Kidney (tissue), 14 donors: Measurements from ENCODE around the gene EGFL8. TPM values are rescaled to one million over a fixed set of nuclear protein-coding genes. Genes with fewer than 3 reads are reported as not detected.
A peak's percentile ranks its signal among the peaks of the same experiment; 100 is the strongest.

Experiments
- DNase-seq, 5 donors: peaks; one replicate each; pipeline ENCODE4 v3.0.0-alpha.2; 2013 to 2020
- FAIRE-seq: peaks from 2 replicates; lab custom pipeline; 2012; peaks lifted over from hg19 to GRCh38; lab: Jason Lieb, UNC
- H3K27ac ChIP-seq, 2 donors: one replicate each; pipeline ENCODE4 v1.7.0; 2013; ENCODE audit warnings: low read depth in 2 of 2, low read length in 2 of 2, inconsistent platforms in 1 of 2
- H3K27me3 ChIP-seq: one replicate; pipeline ENCODE4 v1.7.1; 2013; ENCODE audit warnings: low read length, inconsistent platforms; ENCODE audit not compliant: control insufficient read depth, insufficient read depth
- H3K36me3 ChIP-seq, 3 donors: one replicate each; pipeline versions ENCODE4 v1.7.0 to v1.7.1; 2013; ENCODE audit warnings: low read length in 3 of 3, control low read depth in 1 of 3, inconsistent platforms in 1 of 3; ENCODE audit not compliant: insufficient read depth in 3 of 3, control insufficient read depth in 2 of 3
- H3K4me1 ChIP-seq, 3 donors: one replicate each; pipeline versions ENCODE4 v1.7.0 to v1.7.1; 2013; ENCODE audit warnings: low read length in 3 of 3, inconsistent platforms in 1 of 3, low read depth in 1 of 3; ENCODE audit not compliant: control insufficient read depth in 2 of 3, insufficient read depth in 2 of 3
- H3K4me3 ChIP-seq, 3 donors: one replicate each; pipeline versions ENCODE4 v1.7.0 to v1.8.1; 2013; ENCODE audit warnings: low read length in 3 of 3, control low read depth in 1 of 3, inconsistent platforms in 1 of 3
- H3K9ac ChIP-seq, 3 donors: one replicate each; pipeline versions ENCODE4 v1.7.0 to v1.7.1; 2013; ENCODE audit warnings: low read length in 3 of 3, control low read depth in 1 of 3, inconsistent platforms in 1 of 3
- H3K9me3 ChIP-seq, 3 donors: one replicate each; pipeline versions ENCODE4 v1.7.0 to v1.7.1; 2013; ENCODE audit warnings: low read length in 3 of 3, control low read depth in 1 of 3, inconsistent platforms in 1 of 3; ENCODE audit not compliant: control insufficient read depth in 2 of 3, insufficient read depth in 1 of 3
- intact Hi-C: fragments of 100-400 bp; cut with DNase I; formaldehyde crosslinking; loops from one replicate; pipeline ENCODE4 v1.11.1; 2022
- polyA plus RNA-seq: library from polyadenylated mRNA; stranded (reverse); fragments of 350-450 nt; fragmentation: Illumina TruSeq; extraction: RNeasy Lipid Tissue Mini Kit (QIAGEN cat#74804); gene quantifications from one replicate; pipeline ENCODE4 v1.2.3, GENCODE V29; 2014; ENCODE audit warnings: low read depth, low replicate concordance; ENCODE audit not compliant: insufficient read depth
- total RNA-seq: library from RNA; stranded (reverse); fragmentation: NEBNext Ultra II Directional; extraction: Animal tissue kit (Norgen Biotek cat#: 25700); gene quantifications from one replicate; pipeline ENCODE4 v1.2.1, GENCODE V29; 2021
- TF ChIP-seq, protein P1 (sequence below): IDR thresholded peaks from 3 replicates; pipeline ENCODE4 v1.5.1; 2012; ENCODE audit warnings: mild to moderate bottlenecking, moderate library complexity, borderline replicate concordance; ENCODE audit not compliant: insufficient read depth; ENCODE audit errors: extremely low read depth
- donor health status: control.
- donor health status: control.
- donor health status: control.
- donor health status: control.
- donor health status: control.
- donor health status: DM: yes; HTN: yes; CAD: no.
- donor health status: Normal renal cell carcinoma (clear cell type).

EGFL8 gene
- total and polyA plus RNA-seq, 2 donors from 2014 or later: 15.0 to 18.3 TPM

DNA sequence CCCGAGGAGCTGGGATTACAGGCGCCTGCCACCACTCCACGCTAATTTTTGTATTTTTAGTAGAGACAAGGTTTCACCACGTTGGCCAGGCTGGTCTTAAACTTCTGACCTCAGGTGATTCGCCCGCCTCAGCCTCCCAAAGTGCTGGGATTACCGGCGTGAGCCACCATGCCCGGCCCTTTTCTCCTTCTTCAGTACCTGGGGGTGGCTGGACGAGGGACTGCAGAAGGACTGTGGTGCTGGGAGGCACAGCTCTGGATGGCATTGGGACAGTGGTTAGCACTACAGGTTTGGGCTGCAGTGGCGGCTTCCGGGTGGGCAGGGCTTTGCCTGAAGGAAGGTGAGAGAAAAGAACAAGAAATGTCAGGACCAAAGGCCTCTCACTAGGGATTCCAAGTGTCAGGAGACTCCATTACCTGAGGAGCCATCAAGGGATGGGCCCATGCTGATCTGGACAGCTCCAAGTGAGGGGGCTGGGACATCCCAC, 43.8 kb upstream of the EGFL8 start:
- no peaks in the 10 kb centered on the region for H3K9me3 ChIP-seq
- H3K4me1 ChIP-seq: peaks cover 0 to 5% (median 5%) of the 10 kb centered on the region in 3 donors
- TF ChIP-seq, protein P1, sequence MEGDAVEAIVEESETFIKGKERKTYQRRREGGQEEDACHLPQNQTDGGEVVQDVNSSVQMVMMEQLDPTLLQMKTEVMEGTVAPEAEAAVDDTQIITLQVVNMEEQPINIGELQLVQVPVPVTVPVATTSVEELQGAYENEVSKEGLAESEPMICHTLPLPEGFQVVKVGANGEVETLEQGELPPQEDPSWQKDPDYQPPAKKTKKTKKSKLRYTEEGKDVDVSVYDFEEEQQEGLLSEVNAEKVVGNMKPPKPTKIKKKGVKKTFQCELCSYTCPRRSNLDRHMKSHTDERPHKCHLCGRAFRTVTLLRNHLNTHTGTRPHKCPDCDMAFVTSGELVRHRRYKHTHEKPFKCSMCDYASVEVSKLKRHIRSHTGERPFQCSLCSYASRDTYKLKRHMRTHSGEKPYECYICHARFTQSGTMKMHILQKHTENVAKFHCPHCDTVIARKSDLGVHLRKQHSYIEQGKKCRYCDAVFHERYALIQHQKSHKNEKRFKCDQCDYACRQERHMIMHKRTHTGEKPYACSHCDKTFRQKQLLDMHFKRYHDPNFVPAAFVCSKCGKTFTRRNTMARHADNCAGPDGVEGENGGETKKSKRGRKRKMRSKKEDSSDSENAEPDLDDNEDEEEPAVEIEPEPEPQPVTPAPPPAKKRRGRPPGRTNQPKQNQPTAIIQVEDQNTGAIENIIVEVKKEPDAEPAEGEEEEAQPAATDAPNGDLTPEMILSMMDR: no peak
- DNase-seq (no peak), FAIRE-seq (no peak)
- H3K27me3 ChIP-seq: no peaks in the 10 kb centered on the region
- H3K27ac ChIP-seq: no peak overlapping the region
- intact Hi-C loops: no loop called here
- H3K36me3 ChIP-seq: peaks cover 11 to 63% (median 42%) of the 10 kb centered on the region in 3 donors
- no peak overlapping the region for H3K4me3 ChIP-seq
- no peak overlapping the region for H3K9ac ChIP-seq

DNA sequence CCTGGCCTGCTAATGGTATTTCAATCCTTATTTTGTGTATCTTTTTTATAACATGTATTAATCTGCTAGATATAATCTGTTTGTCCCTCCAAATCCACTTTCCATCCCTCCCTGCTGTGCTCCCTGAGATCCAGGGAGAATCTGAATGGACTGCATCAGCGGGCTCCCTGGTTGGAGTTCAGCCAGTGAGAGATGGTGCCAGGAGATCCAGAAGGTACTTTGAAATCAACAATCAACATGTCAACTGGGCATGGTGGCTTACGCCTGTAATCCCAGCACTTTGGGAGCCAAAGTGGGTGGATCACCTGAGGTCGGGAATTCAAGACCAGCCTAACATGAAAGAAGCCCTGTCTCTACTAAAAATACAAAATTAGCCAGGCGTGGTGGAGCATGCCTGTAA, 40.7 kb upstream of the EGFL8 start:
- Histone ChIP-seq H3K36me3 (peaks cover 9 to 33% (median 19%) of the 10 kb centered on the region in 3 donors), H3K27ac (no peak overlapping the region), H3K27me3 (no peaks in the 10 kb centered on the region), H3K9me3 (no peaks in the 10 kb centered on the region), H3K4me1 (peaks cover 7 to 17% (median 16%) of the 10 kb centered on the region in 3 donors), H3K9ac (no peak overlapping the region), H3K4me3 (no peak overlapping the region)
- FAIRE-seq (no peak), DNase-seq (no peak)
- TF ChIP-seq, protein P1: no peak
- intact Hi-C loops: no loop called here

DNA sequence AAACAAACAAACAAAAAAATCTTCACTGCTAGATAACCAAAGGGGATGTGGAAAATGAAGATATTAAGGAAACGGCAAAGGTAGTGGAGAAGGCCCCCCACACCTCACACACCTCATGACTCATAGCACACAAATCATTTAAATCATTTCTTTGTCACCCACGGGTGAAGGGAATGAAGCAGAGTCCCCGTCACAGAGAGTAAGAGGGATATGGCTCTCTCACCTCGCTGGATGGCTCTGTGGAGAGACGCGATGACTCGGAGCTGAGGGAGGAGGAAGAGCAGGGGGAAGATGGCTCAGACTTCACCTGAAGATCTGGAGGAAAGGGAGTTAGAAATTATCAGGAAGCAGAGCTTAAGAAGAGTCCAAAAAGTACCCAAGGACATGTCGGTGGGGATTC, 37.5 kb upstream of the EGFL8 start:
- no peak for FAIRE-seq
- H3K9me3 ChIP-seq: no peaks in the 10 kb centered on the region
- peaks cover 4 to 8% (median 7%) of the 10 kb centered on the region in 3 donors for H3K36me3 ChIP-seq
- intact Hi-C loops: no loop called here
- H3K4me3 ChIP-seq: peak overlapping the region; percentile 95 to 100 (median 96)
- DNase-seq: no peak
- peaks cover 7 to 24% (median 12%) of the 10 kb centered on the region in 3 donors for H3K4me1 ChIP-seq
- peak overlapping the region; percentile 84 to 95 (median 91) for H3K9ac ChIP-seq
- H3K27ac ChIP-seq: no peak overlapping the region
- TF ChIP-seq, protein P1: no peak
- H3K27me3 ChIP-seq: no peaks in the 10 kb centered on the region

DNA sequence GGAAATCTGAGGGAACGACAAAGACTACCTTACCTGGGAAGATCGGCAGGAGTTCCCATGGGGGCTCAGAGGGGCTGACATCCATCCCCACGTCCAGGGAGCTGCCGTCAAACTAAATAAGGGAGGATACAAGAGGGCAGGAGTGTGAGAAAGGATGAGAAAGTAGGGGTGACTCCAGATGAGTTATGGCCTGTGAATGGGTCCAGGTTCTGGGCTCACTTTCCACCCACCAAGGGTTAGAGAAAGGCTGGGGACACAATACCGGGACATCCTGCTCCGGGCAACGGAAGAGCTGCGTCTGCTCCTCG, 37.0 kb upstream of the EGFL8 start:
- TF ChIP-seq, protein P1: no peak
- peak overlapping the region; percentile 71 to 91 for H3K27ac ChIP-seq
- intact Hi-C loops: no loop called here
- DNase-seq (no peak), FAIRE-seq (no peak)
- H3K4me3 ChIP-seq: peak overlapping the region; percentile 95 to 100 (median 96)
- no peaks in the 10 kb centered on the region for H3K27me3 ChIP-seq
- peaks cover 4 to 5% (median 4%) of the 10 kb centered on the region in 3 donors for H3K36me3 ChIP-seq
- H3K9me3 ChIP-seq: no peaks in the 10 kb centered on the region
- peak overlapping the region; percentile 84 to 95 (median 91) for H3K9ac ChIP-seq
- peaks cover 7 to 24% (median 12%) of the 10 kb centered on the region in 3 donors for H3K4me1 ChIP-seq
